Urinary bladder (tissue), 4 donors: Measurements from ENCODE around the gene TIRAP. TPM values are rescaled to one million over a fixed set of nuclear protein-coding genes. Genes with fewer than 3 reads are reported as not detected.
A peak's percentile ranks its signal among the peaks of the same experiment; 100 is the strongest.

Experiments used
- DNase-seq: peaks from one replicate; pipeline ENCODE4 v3.0.0-alpha.2; 2015; ENCODE audit errors: extremely low spot score
- H3K27ac ChIP-seq: one replicate; pipeline ENCODE4 v1.5.1; 2013; ENCODE audit warnings: low read depth, mild to moderate bottlenecking, moderate library complexity
- H3K36me3 ChIP-seq: one replicate; pipeline ENCODE4 v1.6.1; 2013; ENCODE audit warnings: mild to moderate bottlenecking, moderate library complexity; ENCODE audit not compliant: insufficient read depth
- H3K4me1 ChIP-seq: one replicate; pipeline ENCODE4 v1.6.1; 2013; ENCODE audit warnings: mild to moderate bottlenecking, moderate library complexity; ENCODE audit not compliant: insufficient read depth
- H3K4me3 ChIP-seq: one replicate; pipeline ENCODE4 v1.5.1; 2013; ENCODE audit warnings: low read depth, low read length
- WGBS: extraction: QIAGEN DNeasy Blood & Tissue Kit; methylation state at CpG from one replicate; pipeline ENCODE4 v1.1.7; 2013; 5-methylcytosine and 5-hydroxymethylcytosine counted together
- polyA plus RNA-seq: library from polyadenylated mRNA; stranded (reverse); fragments of 200-250 nt; gene quantifications from one replicate; pipeline ENCODE4 v1.2.3, GENCODE V29; 2013
- total RNA-seq: library from RNA; depleted of rRNA; stranded (reverse); fragments of >200 nt; gene quantifications from one replicate; pipeline ENCODE4 v1.2.3, GENCODE V29; 2014
- donor health status: healthy with polysubstance abuse.
- donor health status: healthy.

The TIRAP gene
- total and polyA plus RNA-seq, 2 donors: 5.8 to 11.5 TPM

DNA sequence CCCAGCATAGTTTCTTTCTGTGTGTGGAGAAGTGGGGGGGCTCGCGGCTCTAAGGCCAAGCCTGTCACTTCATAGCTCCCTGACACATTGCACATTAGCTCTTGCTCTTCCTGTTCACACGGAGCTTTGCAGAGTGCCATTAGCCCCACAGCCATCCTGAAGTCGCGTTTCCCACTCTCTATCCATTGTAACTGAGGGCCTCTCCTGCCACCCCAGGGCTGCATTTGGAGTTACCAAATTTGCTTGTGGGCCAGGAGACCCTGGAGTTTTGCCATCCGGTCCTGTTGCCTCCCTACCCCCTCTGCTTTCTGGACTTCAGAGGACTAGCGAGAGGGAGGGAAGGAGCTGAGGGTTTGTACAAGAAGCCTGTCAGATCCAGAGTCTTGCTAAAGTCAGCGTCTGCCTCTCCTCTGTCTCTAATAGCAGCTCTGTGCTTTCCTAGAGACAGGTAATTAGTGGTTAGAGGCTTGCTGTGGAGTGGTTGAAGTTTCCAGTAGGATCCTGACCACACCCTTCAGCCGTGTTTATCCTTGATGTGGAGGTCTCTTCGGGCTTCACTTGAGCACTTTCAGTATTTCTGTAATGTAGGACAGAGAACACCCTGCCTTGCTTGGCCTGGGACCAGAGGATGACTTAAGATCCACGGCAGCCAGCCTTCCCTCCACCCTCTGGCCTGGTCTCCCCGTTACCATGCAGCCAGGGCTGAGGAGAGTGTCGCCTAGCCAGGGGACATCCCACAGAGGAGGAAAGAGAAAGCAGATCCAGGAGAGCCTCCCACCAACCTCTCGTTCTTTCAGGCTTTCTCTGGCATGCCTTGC, 35.1 kb downstream of the TIRAP start:
- Histone ChIP-seq H3K4me1 (no peaks in the 10 kb centered on the region), H3K4me3 (no peak overlapping the region), H3K36me3 (no peaks in the 10 kb centered on the region), H3K27ac (peak overlapping the region; percentile 77)
- WGBS: 17% methylated on average over 14 of the region's 14 CpGs
- peak; percentile 66 for DNase-seq

DNA sequence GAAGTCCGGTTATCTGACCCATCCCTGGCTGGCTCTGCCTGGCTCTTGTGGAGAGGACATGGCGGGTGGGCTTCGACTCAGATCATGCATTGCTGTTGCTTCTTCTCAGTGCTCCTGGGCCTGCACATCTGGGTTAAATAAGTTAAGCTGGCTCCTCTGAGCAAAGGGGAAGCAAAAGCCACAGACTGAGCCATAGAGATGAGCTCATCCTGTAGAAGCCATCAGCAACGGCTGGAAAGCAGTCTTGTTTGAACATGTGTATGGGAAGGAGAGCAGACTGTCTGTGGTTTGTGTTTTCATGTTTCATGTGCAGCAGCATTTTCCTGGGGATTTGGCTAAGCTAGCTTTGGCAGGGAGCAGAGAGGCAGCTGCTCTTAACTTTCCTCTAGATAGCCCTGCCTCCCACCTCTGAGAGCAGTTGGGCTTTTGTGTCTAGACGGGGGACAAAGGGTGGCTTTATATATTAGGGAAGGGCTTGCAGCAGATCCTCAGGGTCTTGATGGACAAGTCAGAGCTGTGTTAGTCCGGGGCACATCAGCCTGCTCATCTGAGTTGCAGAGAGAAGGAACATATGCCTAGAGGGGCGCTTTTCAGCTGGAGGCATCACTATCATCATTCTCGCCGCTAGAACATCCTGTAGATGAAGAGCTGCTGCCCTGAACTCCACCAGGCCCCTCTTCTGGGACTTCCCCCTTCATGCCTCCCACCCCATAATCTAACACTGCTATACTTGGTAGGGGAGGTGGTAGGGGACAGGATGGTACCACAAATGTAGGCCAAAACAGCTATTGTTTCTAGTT, 35.9 kb downstream of the TIRAP start:
- H3K27ac ChIP-seq: peak overlapping the region; percentile 77
- peak; percentile 64 for DNase-seq
- 33% methylated on average over 9 of the region's 9 CpGs for WGBS
- no peaks in the 10 kb centered on the region for H3K4me1 ChIP-seq
- H3K4me3 ChIP-seq: no peak overlapping the region
- no peaks in the 10 kb centered on the region for H3K36me3 ChIP-seq

DNA sequence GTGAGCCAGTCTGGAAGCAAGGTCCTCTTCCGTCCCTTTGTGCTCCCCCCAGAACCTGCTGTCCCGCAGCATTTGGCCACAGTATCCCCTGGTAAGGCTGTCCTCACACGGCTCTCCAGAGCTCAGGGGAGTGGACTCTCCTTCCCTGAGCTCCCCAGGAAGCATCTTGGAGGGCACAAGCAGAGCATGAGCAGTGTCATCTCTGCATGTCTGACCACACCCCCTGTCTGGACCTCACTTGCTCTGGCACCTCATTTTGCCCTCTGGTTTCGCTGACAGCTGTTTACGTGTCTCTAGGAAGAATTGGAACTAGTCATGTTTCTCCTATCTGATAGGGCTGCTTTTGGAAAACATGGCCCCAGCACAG, 36.5 kb downstream of the TIRAP start:
- no peaks in the 10 kb centered on the region for H3K36me3 ChIP-seq
- H3K27ac ChIP-seq: peak overlapping the region; percentile 43
- 61% methylated on average over 5 of the region's 5 CpGs for WGBS
- no peak for DNase-seq
- no peak overlapping the region for H3K4me3 ChIP-seq
- H3K4me1 ChIP-seq: no peaks in the 10 kb centered on the region

DNA sequence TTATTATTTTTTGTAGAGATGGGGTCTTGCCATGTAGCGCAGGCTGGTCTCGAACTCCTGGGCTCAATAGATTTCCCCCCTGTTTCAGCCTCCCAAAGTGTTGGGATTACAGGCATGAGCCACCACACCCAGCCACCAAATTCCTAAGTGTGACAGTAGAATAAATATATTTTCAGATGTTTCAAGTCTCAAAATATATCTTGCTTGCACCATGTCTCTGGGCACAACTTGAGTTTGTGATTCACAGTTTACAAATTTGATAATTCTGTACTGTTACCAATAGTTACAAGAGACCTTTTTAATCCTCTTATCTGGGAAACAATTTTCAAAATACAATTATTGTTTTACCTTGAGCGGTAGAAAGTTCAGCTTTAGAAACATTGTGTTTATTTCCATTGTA, 40.1 kb downstream of the TIRAP start:
- no peaks in the 10 kb centered on the region for H3K4me1 ChIP-seq
- no peak overlapping the region for H3K27ac ChIP-seq
- DNase-seq: no peak
- H3K36me3 ChIP-seq: no peaks in the 10 kb centered on the region
- WGBS: 91% methylated on average over 3 of the region's 3 CpGs
- no peak overlapping the region for H3K4me3 ChIP-seq

DNA sequence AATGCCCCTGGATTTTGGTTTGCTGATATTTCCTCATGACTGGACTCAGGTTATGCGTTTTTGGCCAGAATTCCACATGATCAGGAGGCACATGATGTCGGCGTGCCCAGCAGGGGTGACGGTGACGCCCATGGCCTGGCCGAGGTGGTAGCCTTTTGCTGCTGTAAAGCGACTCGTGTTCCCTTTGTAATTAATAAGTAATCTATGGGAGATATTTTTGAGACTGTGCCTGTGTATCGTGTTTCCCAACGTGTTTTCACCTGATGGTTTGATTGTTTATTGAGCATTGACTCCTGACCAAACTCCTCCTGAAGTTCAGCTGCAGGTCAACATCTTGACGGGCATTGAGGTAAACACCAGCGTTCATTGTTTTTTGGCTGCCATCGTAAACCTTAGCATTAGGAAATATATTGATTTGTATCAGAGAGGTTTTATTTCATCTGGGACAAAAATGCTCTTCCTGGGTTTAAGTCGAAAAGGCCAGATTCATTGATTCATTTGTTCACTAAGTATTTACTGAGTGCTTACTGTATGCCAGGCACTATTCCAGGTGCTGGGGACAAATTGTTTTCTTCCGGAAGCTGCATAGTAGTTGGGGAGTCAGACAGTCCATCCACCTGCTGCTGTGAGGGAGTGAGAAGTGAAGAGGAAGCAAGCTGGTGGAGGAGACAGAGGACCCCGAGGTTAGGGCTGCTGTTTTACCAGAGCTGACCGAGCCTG, 44.5 kb downstream of the TIRAP start:
- Histone ChIP-seq H3K36me3 (no peaks in the 10 kb centered on the region), H3K4me1 (no peaks in the 10 kb centered on the region), H3K4me3 (no peak overlapping the region), H3K27ac (peak overlapping the region; percentile 55)
- WGBS: 84% methylated on average over 17 of the region's 17 CpGs
- DNase-seq: no peak

DNA sequence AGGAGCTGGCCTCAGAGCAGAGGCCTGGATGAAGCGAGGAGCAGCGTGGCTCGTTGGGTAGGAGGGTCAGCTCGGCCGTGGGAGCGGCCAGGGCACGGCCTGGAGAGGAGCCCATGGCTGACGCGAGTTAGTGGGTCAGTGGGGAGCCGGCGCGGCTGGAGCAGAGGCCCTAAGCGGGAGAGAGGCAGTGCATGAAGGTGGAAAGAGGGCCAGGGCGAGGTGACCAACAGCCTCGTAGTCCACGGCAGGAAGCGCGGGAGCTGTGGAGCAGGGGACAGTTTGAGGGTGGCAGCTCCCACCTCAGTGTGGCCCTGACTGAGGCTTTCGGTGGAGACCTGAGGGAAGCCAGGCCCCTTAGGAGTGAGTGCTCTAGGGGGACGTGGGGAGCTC, 45.1 kb downstream of the TIRAP start:
- H3K4me3 ChIP-seq: no peak overlapping the region
- H3K4me1 ChIP-seq: no peaks in the 10 kb centered on the region
- DNase-seq: no peak
- 91% methylated on average over 20 of the region's 20 CpGs for WGBS
- no peaks in the 10 kb centered on the region for H3K36me3 ChIP-seq
- H3K27ac ChIP-seq: peak overlapping the region; percentile 12

DNA sequence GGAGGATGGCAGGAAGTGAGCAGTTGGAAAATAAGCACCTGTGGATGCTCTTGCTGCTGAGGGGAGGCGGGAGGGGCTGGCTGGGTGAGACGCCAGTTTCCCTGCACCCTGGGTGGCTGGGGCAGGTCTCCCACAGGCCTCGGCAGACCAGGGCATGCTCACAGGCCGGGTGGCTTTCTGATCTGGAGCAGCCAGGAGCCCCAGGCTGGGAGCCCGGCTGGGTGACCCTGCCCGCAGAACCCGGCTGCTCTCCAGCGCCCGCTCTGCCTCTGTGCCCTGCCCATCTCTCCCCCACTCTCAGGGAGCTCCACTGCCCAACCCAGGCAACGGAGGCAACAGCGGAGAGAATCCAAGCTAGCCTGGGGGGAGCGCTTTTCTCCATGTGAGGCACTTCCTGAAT, 45.6 kb downstream of the TIRAP start:
- H3K27ac ChIP-seq: peak overlapping the region; percentile 12
- no peak overlapping the region for H3K4me3 ChIP-seq
- H3K4me1 ChIP-seq: no peaks in the 10 kb centered on the region
- no peaks in the 10 kb centered on the region for H3K36me3 ChIP-seq
- WGBS: 88% methylated on average over 12 of the region's 12 CpGs
- no peak for DNase-seq

DNA sequence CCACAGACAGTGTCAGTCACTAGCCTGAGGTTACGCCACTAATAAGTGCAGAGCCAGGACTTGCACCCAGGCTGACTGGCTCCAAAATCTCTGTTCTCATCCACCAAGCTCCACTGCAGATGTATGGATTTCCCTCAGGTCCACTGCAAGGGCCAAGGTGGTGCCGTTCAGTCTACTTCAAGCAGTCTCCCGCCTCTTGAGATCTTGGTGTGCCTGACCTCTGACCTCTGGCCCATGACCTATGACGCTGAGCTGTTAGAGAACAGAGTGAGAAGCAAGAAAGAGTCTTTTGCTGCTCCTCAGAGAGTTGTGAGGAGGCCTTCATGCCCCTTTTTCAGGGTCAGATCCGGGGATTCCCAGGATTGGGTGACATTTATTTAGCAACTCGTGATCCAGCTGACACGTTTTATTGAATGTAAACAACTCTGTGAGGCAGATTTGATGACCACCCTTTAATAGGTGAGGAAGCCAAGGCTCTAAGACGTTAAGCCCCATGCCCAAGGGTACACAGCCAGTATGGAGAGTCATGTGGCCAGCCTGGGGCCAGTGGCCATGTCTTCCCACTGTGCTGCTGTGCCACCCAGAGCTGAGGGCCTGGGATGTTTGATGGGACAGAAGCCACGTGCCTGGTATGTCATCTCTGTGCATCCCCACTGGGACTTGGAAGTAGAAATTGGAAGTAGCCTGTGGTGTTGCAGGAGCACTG, 46.2 kb downstream of the TIRAP start:
- H3K36me3 ChIP-seq: no peaks in the 10 kb centered on the region
- DNase-seq: no peak
- H3K27ac ChIP-seq: no peak overlapping the region
- H3K4me1 ChIP-seq: no peaks in the 10 kb centered on the region
- 67% methylated on average over 9 of the region's 9 CpGs for WGBS
- H3K4me3 ChIP-seq: no peak overlapping the region

DNA sequence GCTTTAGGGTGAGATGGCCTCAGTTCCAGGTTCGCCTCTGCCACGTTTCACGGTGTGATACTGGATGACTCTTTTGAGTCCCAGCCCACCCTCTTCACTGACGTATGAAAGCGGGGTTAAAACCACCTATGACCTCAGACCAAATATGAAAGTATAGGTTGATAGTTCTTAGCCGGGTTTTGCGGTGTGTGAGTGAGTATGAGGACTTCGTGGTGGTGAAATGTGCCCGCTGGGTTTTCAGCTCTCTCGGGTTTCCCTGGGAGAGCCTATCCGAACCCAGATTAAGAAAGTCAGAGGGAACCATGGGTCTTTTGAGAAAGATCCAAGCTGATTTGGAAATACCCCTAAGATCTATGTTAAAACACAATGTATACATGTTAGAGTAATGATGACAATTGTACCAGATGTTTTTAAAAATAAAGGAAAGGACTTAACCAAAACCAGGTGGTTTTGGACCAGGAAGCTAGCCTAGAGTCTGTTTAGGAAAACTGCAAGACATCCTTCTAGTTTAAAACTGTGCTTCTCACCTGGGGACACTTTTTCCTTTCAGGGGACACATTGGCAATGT, 46.8 kb downstream of the TIRAP start:
- Histone ChIP-seq H3K36me3 (no peaks in the 10 kb centered on the region), H3K27ac (no peak overlapping the region), H3K4me3 (no peak overlapping the region), H3K4me1 (no peaks in the 10 kb centered on the region)
- 89% methylated on average over 11 of the region's 11 CpGs for WGBS
- no peak for DNase-seq

DNA sequence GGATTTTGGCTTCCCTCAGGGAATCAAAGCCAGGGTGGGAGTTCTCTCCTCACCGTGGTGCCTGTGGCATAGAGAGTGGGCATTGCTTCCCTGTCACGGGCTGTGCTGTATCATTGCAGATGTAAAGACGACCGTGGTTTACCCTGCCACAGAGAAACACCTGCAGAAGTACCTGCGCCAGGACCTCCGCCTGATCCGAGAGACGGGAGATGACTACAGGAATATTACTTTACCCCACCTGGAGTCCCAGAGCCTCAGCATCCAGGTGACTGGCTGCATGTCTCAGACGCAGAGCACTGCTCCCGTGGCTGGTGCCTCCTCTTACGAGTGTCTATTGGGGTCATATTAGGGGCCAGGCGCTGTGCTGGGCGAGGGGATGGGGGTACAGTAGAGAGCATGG, 48.4 kb downstream of the TIRAP start:
- H3K4me1 ChIP-seq: no peaks in the 10 kb centered on the region
- DNase-seq: no peak
- no peak overlapping the region for H3K27ac ChIP-seq
- 98% methylated on average over 13 of the region's 13 CpGs for WGBS
- H3K36me3 ChIP-seq: no peaks in the 10 kb centered on the region
- H3K4me3 ChIP-seq: no peak overlapping the region

DNA sequence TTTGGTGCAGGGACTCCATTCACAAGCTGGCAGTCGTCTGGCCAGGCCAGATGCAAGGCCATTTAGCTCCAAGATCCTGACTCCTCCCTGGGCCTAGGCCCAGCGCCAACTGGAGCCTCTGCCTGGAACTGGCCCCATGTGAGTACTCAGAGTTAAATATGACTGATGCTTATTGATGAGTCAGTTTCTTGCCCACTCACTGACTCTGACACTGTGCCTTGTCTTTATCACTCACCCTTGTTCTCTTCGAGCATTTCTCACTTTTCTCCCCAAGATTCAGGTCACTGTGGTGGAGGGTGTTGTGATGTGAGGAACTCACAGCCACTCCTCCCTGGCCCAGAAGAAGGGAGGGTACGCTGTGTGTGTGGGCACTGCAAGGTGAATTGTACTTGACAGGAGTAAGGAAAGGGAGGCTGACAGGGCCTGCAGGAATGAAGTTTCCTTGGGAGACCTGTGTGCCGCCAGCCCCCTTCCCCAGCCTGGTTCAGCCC, 49.4 kb downstream of the TIRAP start:
- no peaks in the 10 kb centered on the region for H3K36me3 ChIP-seq
- H3K4me3 ChIP-seq: no peak overlapping the region
- no peaks in the 10 kb centered on the region for H3K4me1 ChIP-seq
- WGBS: 61% methylated on average over 5 of the region's 5 CpGs
- no peak overlapping the region for H3K27ac ChIP-seq
- DNase-seq: no peak

DNA sequence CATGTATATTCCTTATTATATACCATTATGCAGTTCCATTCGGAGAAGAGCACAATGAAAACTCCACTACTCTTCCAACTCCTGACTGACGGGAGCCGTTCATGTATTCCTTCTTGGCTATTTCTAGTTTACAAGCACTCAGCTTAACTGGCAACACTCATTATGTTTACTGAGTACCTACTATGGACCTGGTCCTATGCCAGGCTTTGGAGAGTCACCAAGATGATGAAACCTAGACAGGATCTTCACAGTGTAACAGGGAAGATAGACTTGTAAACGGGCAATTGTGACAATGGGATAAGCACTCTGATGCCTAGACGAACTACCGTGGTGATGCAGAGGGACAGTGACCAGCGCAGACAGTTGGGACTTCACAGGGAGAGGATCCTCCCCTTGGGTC, 50.2 kb downstream of the TIRAP start:
- H3K36me3 ChIP-seq: no peaks in the 10 kb centered on the region
- WGBS: 94% methylated on average over 7 of the region's 7 CpGs
- DNase-seq: no peak
- no peak overlapping the region for H3K27ac ChIP-seq
- H3K4me3 ChIP-seq: no peak overlapping the region
- H3K4me1 ChIP-seq: no peaks in the 10 kb centered on the region
